HEK293 (cell line): ENCODE measurements around the gene FOXL2.

ENCODE experiments used
- CTCF ChIA-PET: fragments of 350-600 bp; formaldehyde crosslinking; extraction: SDS; loops from one replicate; lab custom pipeline; 2021; ENCODE audit warnings: antibody characterized with exemption; lab: Yijun Ruan, JAX
- POLR2A ChIA-PET: fragments of 300-600 bp; formaldehyde crosslinking; extraction: SDS; loops from one replicate; lab custom pipeline; 2020; ENCODE audit warnings: antibody characterized with exemption, inconsistent platforms; lab: Yijun Ruan, JAX
- H3K27ac ChIP-seq: fragments of 200-500 bp; sonication (Bioruptor generic); 2 replicates; pipeline ENCODE4 v1.5.1; 2014; ENCODE audit warnings: low read depth, low read length, control low read depth, inconsistent platforms; ENCODE audit errors: extremely low read depth
- H3K36me3 ChIP-seq, 2 experiments: fragments of 200-500 bp in 1 of 2; sonication (Bioruptor generic) in 1 of 2; 1 replicate in 1 of 2; 2 replicates in 1 of 2; pipeline ENCODE4 v1.5.1; 2014 to 2017; ENCODE audit warnings: inconsistent platforms in 2 of 2, low read length in 2 of 2; ENCODE audit not compliant: control insufficient read depth in 2 of 2, insufficient read depth in 1 of 2
- H3K4me1 ChIP-seq: fragments of 200-500 bp; sonication (Bioruptor generic); 2 replicates; pipeline ENCODE4 v1.5.1; 2014; ENCODE audit warnings: mild to moderate bottlenecking, low read length, inconsistent platforms; ENCODE audit not compliant: control insufficient read depth, insufficient read depth
- H3K4me3 ChIP-seq: 2 replicates; pipeline ENCODE4 v1.5.1; 2011; ENCODE audit warnings: low read depth, mild to moderate bottlenecking, control low read depth, low read length, moderate library complexity
- H3K9me3 ChIP-seq: fragments of 200-500 bp; sonication (Bioruptor generic); 2 replicates; pipeline ENCODE4 v1.5.1; 2014; ENCODE audit warnings: low read depth, low read length, inconsistent platforms; ENCODE audit not compliant: control insufficient read depth, insufficient read depth
- EGR2 ChIP-seq: fragments of 450-650 bp; formaldehyde crosslinking; IDR thresholded peaks from 2 replicates; pipeline ENCODE4 v1.5.1; 2016; ENCODE audit warnings: low read depth, missing biosample characterization, missing genetic modification characterization
- GFI1B ChIP-seq: fragments of 450-650 bp; formaldehyde crosslinking; IDR thresholded peaks from 2 replicates; pipeline ENCODE4 v1.5.1; 2016; ENCODE audit warnings: missing biosample characterization, missing genetic modification characterization
- GLIS1 ChIP-seq: fragments of 450-650 bp; formaldehyde crosslinking; IDR thresholded peaks from 2 replicates; pipeline ENCODE4 v1.5.1; 2016; ENCODE audit warnings: missing biosample characterization, missing genetic modification characterization
- HOXC10 ChIP-seq: sonication (generic); formaldehyde crosslinking; IDR thresholded peaks from 2 replicates; pipeline ENCODE4 v1.8.1; 2023; ENCODE audit warnings: mild to moderate bottlenecking, missing genetic modification reagents
- SCRT1 ChIP-seq: fragments of 450-650 bp; formaldehyde crosslinking; IDR thresholded peaks from 2 replicates; pipeline ENCODE4 v1.5.1; 2016; ENCODE audit warnings: missing biosample characterization, missing genetic modification characterization, borderline replicate concordance
- YY2 ChIP-seq: fragments of 450-650 bp; formaldehyde crosslinking; IDR thresholded peaks from 2 replicates; pipeline ENCODE4 v1.5.1; 2016; ENCODE audit warnings: missing biosample characterization, missing genetic modification characterization
- ZEB2 ChIP-seq: fragments of 450-650 bp; formaldehyde crosslinking; IDR thresholded peaks from 2 replicates; pipeline ENCODE4 v1.5.1; 2016; ENCODE audit warnings: missing biosample characterization, missing genetic modification characterization
- ZFP41 ChIP-seq: fragments of 450-650 bp; formaldehyde crosslinking; IDR thresholded peaks from 2 replicates; pipeline ENCODE4 v1.5.1; 2016; ENCODE audit warnings: missing biosample characterization, missing genetic modification characterization, borderline replicate concordance
- ZIC2 ChIP-seq: fragments of 450-650 bp; formaldehyde crosslinking; IDR thresholded peaks from 2 replicates; pipeline ENCODE4 v1.5.1; 2016; ENCODE audit warnings: missing biosample characterization, missing genetic modification characterization
- ZNF138 ChIP-seq: fragments of 450-650 bp; formaldehyde crosslinking; IDR thresholded peaks from 2 replicates; pipeline ENCODE4 v1.5.1; 2016; ENCODE audit warnings: missing biosample characterization, missing genetic modification characterization, borderline replicate concordance
- ZNF266 ChIP-seq: fragments of 450-650 bp; formaldehyde crosslinking; IDR thresholded peaks from 2 replicates; pipeline ENCODE4 v1.5.1; 2016; ENCODE audit warnings: missing biosample characterization, missing genetic modification characterization, low read depth
- ZNF416 ChIP-seq: fragments of 450-650 bp; formaldehyde crosslinking; IDR thresholded peaks from 2 replicates; pipeline ENCODE4 v1.5.1; 2016; ENCODE audit warnings: missing biosample characterization, missing genetic modification characterization
- ZNF426 ChIP-seq: fragments of 450-650 bp; formaldehyde crosslinking; IDR thresholded peaks from 2 replicates; pipeline ENCODE4 v1.5.1; 2017; ENCODE audit warnings: missing biosample characterization, missing genetic modification characterization, mild to moderate bottlenecking, inconsistent platforms, moderate library complexity
- ZNF530 ChIP-seq: fragments of 450-650 bp; formaldehyde crosslinking; IDR thresholded peaks from 2 replicates; pipeline ENCODE4 v1.5.1; 2016; ENCODE audit warnings: low read depth, missing biosample characterization, missing genetic modification characterization
- ZNF561 ChIP-seq: fragments of 450-650 bp; IDR thresholded peaks from 2 replicates; pipeline ENCODE4 v1.5.1; 2018; ENCODE audit warnings: missing biosample characterization, missing genetic modification characterization, borderline replicate concordance
- ZNF585B ChIP-seq: fragments of 450-650 bp; formaldehyde crosslinking; IDR thresholded peaks from 2 replicates; pipeline ENCODE4 v1.5.1; 2016; ENCODE audit warnings: missing biosample characterization, missing genetic modification characterization
- ZNF623 ChIP-seq: fragments of 450-650 bp; formaldehyde crosslinking; IDR thresholded peaks from 2 replicates; pipeline ENCODE4 v1.5.1; 2016; ENCODE audit warnings: missing biosample characterization, missing genetic modification characterization
- ZNF626 ChIP-seq: fragments of 450-650 bp; sonication (Bioruptor Pico); formaldehyde crosslinking; IDR thresholded peaks from 2 replicates; pipeline ENCODE4 v1.5.1; 2018; ENCODE audit warnings: missing biosample characterization, missing genetic modification characterization, inconsistent platforms
- ZNF701 ChIP-seq: fragments of 450-650 bp; formaldehyde crosslinking; IDR thresholded peaks from 2 replicates; pipeline ENCODE4 v1.5.1; 2016; ENCODE audit warnings: missing biosample characterization, missing genetic modification characterization
- ZNF76 ChIP-seq: fragments of 450-650 bp; formaldehyde crosslinking; IDR thresholded peaks from 2 replicates; pipeline ENCODE4; 2016; ENCODE audit warnings: low read depth, missing biosample characterization, missing genetic modification characterization, borderline replicate concordance
- ZSCAN16 ChIP-seq: fragments of 450-650 bp; formaldehyde crosslinking; IDR thresholded peaks from 2 replicates; pipeline ENCODE4 v1.5.1; 2016; ENCODE audit warnings: missing biosample characterization, missing genetic modification characterization
- TF ChIP-seq, protein P1 (sequence below): fragments of 450-650 bp; formaldehyde crosslinking; IDR thresholded peaks from 2 replicates; pipeline ENCODE4 v1.5.1; 2017; ENCODE audit warnings: missing biosample characterization, mild to moderate bottlenecking, missing genetic modification characterization, moderate library complexity
- TF ChIP-seq, protein P2 (sequence below): fragments of 450-650 bp; formaldehyde crosslinking; IDR thresholded peaks from 2 replicates; pipeline ENCODE4 v1.5.1; 2016; ENCODE audit warnings: missing biosample characterization, missing genetic modification characterization
- TF ChIP-seq, protein P3 (sequence below): fragments of 450-650 bp; formaldehyde crosslinking; IDR thresholded peaks from 2 replicates; pipeline ENCODE4 v1.5.1; 2016; ENCODE audit warnings: missing biosample characterization, missing genetic modification characterization
- TF ChIP-seq, protein P4 (sequence below): fragments of 450-650 bp; formaldehyde crosslinking; IDR thresholded peaks from 2 replicates; pipeline ENCODE4 v1.5.1; 2016; ENCODE audit warnings: missing biosample characterization, missing genetic modification characterization
- TF ChIP-seq, protein P5 (sequence below): fragments of 450-650 bp; formaldehyde crosslinking; IDR thresholded peaks from 2 replicates; pipeline ENCODE4 v1.5.1; 2016; ENCODE audit warnings: missing biosample characterization, missing genetic modification characterization

FOXL2 gene

DNA sequence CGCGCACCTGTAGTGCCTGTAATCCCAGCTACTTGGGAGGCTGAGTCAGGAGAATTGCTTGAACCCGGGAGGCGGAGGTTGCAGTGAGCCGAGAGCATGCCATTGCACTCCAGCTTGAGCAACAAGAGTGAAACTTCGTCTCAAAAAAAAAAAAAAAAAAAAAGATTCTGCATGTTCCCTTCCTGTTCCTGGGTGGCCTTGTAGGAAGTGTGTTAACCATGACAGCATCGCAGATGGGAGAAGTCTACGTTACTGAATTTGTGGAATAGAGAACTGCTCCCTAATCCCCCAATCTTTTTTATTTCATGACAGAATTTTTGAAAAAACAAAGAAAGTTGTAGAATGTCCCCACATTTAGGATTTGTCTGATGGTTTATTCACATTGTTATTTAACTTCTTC, 45.4 kb downstream of the FOXL2 start:
- ChIA-PET POLR2A (no interaction called here), CTCF (interaction anchor here (0.6 to 4.7 kb wide), 3 partner anchors 15 to 1823 kb away, joined by 4 to 32 read pairs (median 4); no protein-coding TSS in a partner anchor)
- Histone ChIP-seq H3K4me1 (no peaks in the 10 kb centered on the region), H3K4me3 (no peak overlapping the region), H3K9me3 (no peaks in the 10 kb centered on the region), H3K27ac (no peak overlapping the region), H3K36me3 (no peaks in the 10 kb centered on the region)
- TF ChIP-seq, protein P1, sequence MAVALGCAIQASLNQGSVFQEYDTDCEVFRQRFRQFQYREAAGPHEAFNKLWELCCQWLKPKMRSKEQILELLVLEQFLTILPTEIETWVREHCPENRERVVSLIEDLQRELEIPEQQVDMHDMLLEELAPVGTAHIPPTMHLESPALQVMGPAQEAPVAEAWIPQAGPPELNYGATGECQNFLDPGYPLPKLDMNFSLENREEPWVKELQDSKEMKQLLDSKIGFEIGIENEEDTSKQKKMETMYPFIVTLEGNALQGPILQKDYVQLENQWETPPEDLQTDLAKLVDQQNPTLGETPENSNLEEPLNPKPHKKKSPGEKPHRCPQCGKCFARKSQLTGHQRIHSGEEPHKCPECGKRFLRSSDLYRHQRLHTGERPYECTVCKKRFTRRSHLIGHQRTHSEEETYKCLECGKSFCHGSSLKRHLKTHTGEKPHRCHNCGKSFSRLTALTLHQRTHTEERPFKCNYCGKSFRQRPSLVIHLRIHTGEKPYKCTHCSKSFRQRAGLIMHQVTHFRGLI (tag by site-specific recombination) = no peak
- TF ChIP-seq ZNF623 = no peak
- no peak for TF ChIP-seq ZNF76 (tag by site-specific recombination)
- TF ChIP-seq GLIS1 = no peak
- TF ChIP-seq, protein P2, sequence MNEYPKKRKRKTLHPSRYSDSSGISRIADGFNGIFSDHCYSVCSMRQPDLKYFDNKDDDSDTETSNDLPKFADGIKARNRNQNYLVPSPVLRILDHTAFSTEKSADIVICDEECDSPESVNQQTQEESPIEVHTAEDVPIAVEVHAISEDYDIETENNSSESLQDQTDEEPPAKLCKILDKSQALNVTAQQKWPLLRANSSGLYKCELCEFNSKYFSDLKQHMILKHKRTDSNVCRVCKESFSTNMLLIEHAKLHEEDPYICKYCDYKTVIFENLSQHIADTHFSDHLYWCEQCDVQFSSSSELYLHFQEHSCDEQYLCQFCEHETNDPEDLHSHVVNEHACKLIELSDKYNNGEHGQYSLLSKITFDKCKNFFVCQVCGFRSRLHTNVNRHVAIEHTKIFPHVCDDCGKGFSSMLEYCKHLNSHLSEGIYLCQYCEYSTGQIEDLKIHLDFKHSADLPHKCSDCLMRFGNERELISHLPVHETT (tag by site-specific recombination) = no peak
- no peak for TF ChIP-seq EGR2
- TF ChIP-seq ZNF426 (tag by site-specific recombination) = no peak
- TF ChIP-seq ZNF561 (tag by site-specific recombination) = no peak
- no peak for TF ChIP-seq HOXC10 (CRISPR knock-in tag)
- TF ChIP-seq, protein P3, sequence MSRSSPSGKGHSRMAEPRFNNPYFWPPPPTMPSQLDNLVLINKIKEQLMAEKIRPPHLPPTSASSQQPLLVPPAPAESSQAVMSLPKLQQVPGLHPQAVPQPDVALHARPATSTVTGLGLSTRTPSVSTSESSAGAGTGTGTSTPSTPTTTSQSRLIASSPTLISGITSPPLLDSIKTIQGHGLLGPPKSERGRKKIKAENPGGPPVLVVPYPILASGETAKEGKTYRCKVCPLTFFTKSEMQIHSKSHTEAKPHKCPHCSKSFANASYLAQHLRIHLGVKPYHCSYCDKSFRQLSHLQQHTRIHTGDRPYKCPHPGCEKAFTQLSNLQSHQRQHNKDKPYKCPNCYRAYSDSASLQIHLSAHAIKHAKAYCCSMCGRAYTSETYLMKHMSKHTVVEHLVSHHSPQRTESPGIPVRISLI = no peak
- TF ChIP-seq ZNF266 (tag by site-specific recombination) = no peak
- TF ChIP-seq SCRT1 (tag by site-specific recombination) = no peak
- TF ChIP-seq ZEB2 = no peak
- no peak for TF ChIP-seq ZSCAN16
- TF ChIP-seq, protein P4, sequence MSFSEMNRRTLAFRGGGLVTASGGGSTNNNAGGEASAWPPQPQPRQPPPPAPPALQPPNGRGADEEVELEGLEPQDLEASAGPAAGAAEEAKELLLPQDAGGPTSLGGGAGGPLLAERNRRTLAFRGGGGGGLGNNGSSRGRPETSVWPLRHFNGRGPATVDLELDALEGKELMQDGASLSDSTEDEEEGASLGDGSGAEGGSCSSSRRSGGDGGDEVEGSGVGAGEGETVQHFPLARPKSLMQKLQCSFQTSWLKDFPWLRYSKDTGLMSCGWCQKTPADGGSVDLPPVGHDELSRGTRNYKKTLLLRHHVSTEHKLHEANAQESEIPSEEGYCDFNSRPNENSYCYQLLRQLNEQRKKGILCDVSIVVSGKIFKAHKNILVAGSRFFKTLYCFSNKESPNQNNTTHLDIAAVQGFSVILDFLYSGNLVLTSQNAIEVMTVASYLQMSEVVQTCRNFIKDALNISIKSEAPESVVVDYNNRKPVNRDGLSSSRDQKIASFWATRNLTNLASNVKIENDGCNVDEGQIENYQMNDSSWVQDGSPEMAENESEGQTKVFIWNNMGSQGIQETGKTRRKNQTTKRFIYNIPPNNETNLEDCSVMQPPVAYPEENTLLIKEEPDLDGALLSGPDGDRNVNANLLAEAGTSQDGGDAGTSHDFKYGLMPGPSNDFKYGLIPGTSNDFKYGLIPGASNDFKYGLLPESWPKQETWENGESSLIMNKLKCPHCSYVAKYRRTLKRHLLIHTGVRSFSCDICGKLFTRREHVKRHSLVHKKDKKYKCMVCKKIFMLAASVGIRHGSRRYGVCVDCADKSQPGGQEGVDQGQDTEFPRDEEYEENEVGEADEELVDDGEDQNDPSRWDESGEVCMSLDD (tag by site-specific recombination) = no peak
- TF ChIP-seq ZNF530 = no peak

DNA sequence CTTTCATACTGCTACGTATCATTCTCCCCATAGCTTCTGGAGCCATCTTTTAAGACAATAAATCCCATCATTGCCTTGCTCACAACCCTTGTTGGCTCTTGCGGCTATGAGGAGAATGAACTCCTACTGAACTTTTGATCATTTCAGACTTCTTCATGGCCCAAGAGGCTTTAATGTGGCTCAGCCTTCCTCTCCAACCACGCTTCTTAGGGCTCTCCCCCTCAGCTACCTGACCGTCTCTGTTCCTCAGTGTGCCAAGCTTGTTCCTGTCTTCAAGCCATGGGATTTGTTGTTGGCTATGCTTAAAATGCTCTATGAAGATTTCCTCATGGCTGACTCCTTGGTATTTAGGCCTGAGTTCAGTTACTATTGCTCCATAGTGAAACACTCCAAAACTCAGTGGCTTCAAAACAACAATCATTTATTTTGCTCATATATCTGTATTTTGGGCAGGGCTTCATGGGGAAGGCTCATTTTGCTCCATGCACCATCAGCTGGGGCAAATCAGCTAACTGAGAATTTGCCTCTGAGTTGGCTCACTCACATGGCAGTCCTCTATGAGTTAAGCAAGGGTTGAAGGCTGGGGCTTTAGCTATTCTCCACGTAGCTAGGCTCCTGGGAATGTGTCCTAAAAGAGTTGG, 47.5 kb downstream of the FOXL2 start:
- CTCF ChIA-PET = interaction anchor here (0.8 to 4.7 kb wide), 2 partner anchors 17 to 41 kb away, joined by 3 to 32 read pairs; no protein-coding TSS in a partner anchor
- H3K36me3 ChIP-seq = no peaks in the 10 kb centered on the region
- no peaks in the 10 kb centered on the region for H3K4me1 ChIP-seq
- POLR2A ChIA-PET = no interaction called here
- no peak overlapping the region for H3K4me3 ChIP-seq
- H3K9me3 ChIP-seq = no peaks in the 10 kb centered on the region
- TF ChIP-seq ZNF138 (tag by site-specific recombination) = no peak
- TF ChIP-seq, protein P5, sequence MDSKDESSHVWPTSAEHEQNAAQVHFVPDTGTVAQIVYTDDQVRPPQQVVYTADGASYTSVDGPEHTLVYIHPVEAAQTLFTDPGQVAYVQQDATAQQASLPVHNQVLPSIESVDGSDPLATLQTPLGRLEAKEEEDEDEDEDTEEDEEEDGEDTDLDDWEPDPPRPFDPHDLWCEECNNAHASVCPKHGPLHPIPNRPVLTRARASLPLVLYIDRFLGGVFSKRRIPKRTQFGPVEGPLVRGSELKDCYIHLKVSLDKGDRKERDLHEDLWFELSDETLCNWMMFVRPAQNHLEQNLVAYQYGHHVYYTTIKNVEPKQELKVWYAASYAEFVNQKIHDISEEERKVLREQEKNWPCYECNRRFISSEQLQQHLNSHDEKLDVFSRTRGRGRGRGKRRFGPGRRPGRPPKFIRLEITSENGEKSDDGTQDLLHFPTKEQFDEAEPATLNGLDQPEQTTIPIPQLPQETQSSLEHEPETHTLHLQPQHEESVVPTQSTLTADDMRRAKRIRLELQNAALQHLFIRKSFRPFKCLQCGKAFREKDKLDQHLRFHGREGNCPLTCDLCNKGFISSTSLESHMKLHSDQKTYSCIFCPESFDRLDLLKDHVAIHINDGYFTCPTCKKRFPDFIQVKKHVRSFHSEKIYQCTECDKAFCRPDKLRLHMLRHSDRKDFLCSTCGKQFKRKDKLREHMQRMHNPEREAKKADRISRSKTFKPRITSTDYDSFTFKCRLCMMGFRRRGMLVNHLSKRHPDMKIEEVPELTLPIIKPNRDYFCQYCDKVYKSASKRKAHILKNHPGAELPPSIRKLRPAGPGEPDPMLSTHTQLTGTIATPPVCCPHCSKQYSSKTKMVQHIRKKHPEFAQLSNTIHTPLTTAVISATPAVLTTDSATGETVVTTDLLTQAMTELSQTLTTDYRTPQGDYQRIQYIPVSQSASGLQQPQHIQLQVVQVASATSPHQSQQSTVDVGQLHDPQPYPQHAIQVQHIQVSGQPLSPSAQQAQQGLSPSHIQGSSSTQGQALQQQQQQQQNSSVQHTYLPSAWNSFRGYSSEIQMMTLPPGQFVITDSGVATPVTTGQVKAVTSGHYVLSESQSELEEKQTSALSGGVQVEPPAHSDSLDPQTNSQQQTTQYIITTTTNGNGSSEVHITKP (tag by site-specific recombination) = no peak
- no peak for TF ChIP-seq ZNF416 (tag by site-specific recombination)
- no peak for TF ChIP-seq ZNF626 (tag by site-specific recombination)
- no peak for TF ChIP-seq YY2 (tag by site-specific recombination)
- TF ChIP-seq ZIC2 (tag by site-specific recombination) = no peak
- TF ChIP-seq ZNF585B (tag by site-specific recombination) = no peak
- no peak for TF ChIP-seq ZNF701
- TF ChIP-seq GFI1B (tag by site-specific recombination) = no peak
- TF ChIP-seq ZFP41 = no peak
- TF ChIP-seq ZNF530 = no peak
- H3K27ac ChIP-seq = no peak overlapping the region
